Stimulated activated CD8-positive, alpha-beta memory T cell treated with anti-CD3 and anti-CD28 coated beads, Interleukin-15, amount 100 ng/mL, for 1 hour (primary cell): ENCODE measurements around the gene ESRRG.
"Not testable (repeated sequence)": the region's sequence is repeated elsewhere in the genome, so short reads cannot be mapped to it uniquely, and the experiment has no call there.

Experiments used
- DNase-seq: peaks from one replicate; pipeline ENCODE4 v3.0.0-alpha.2; 2020; ENCODE audit warnings: low read depth

ESRRG gene

DNA sequence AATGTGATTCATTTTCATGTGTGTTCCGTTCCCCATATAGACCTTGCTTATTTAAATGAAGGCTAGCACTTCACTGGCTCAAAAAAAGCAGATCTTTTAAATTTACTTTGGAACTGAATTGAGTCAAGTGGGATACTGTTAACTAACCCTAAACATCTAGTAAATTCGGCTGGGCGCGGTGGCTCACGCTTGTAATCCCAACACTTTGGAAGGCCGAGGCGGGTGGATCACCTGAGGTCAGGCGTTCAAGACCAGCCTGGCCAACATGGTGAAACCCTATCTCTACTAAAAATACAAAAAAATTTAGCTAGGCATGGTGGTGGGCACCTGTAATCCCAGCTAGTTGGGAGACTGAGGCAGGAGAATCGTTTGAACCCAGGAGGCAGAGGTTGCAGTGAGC, 19.2 kb downstream of the ESRRG start:
- DNase-seq: not testable (repeated sequence)

DNA sequence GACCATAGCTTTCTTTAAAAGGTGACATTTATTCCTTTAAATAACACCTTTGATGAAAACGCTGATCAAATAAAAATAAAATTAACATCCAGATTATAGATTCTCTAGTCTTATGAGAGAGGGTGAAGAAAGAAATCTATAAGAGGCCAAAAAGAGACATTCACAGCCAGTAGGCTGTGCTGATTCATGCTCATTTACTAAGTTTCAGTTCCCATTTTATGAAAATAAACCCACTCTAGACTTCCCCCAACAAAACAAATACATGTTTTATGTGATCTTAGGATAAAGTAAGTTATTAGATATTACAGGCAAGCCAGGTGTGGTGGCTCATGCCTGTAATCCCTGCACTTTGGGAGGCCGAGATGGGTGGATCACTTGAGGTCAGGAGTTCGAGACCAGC, 21.1 kb downstream of the ESRRG start:
- DNase-seq: no peak

DNA sequence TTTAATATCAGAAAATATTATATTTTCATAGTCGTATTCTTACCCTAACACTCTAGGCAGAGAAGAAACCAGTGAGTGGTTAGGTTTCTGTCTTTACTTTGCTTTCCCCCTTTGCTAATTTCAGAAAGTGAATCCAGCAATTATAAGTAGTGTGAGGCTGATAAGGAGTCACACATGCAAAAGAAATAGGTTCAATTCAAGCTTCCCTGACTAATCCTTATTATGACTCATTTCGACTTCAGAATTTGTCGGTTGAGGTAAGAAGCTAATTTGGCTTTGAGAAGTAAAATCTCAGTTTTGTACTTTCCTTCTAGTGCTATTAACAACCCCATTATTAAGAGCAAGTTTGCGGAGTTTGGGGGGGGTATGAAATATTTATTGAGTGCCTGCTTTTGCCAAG, 22.4 kb downstream of the ESRRG start:
- DNase-seq: no peak

DNA sequence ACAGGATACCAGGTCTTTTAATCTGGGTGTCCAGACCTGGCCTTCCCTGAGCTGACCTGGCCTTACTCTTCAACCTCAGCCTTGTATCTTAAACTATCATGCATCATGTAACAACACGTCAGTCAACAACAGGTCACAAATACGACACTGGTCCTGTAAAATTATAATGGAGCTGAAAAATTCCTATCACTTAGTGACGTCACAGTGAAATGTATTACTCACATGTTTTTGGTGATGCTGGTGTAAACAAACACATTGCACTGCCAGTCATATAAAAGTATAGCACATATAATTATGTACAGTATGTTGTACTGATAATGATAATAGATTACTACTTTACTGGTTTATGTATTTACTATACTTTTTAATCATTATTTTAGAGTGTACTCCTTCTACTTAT, 31.5 kb downstream of the ESRRG start:
- DNase-seq: no peak

- no peak for DNase-seq
These were observed 32.6 kb downstream of the ESRRG start for GRCh38 chr1:216690603-216691002.

GRCh38 chr1:216688127-216688657, 35.0 kb downstream of the ESRRG start:
- DNase-seq: no peak

- no peak for DNase-seq
These were observed 36.1 kb downstream of the ESRRG start for GRCh38 chr1:216686860-216687766.

DNA sequence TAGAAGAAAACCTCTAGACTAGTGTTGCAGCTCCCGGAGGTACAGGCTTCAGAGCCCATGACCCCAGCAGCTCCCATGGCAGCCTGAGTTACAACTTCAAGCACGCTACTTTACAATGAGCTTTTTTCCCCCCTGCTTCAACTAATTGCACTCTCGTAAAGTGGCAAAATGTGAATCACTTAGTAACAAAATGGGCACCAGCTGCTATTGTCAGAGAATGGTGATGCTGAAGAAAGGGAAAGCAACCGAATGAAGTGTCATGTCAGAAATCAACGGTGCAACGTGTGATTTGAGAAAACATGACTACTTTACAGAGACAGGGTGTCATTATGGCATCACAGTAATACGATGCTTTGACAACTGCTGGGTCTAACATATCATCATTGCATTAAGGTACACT, 40.5 kb downstream of the ESRRG start:
- DNase-seq: no peak

- DNase-seq: no peak
These were observed 44.1 kb downstream of the ESRRG start for GRCh38 chr1:216679108-216679507.

GRCh38 chr1:216670118-216670883, 52.9 kb downstream of the ESRRG start:
- DNase-seq: no peak

- DNase-seq: no peak
These were observed 56.8 kb downstream of the ESRRG start for GRCh38 chr1:216666441-216666840.

DNA sequence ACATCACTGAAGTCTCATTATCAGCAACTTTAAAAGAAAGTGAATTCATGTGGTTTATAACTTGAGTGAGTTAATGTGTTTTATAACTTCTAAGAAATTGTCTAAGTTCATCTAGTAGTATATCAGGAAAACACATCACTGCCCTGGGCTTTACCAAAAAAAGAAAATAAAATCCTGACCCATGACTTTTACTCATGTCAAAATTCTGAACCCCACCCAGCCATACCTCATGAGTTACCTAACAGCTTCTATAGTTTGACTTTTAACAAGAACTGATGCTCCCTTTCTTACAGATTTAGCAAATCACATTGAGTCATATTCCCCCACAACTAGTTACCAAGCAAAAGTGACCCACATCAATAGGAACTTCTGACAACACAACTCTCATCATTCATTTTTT, 57.4 kb downstream of the ESRRG start:
- no peak for DNase-seq

- DNase-seq: no peak
These were observed 57.8 kb downstream of the ESRRG start for GRCh38 chr1:216665406-216665805.

GRCh38 chr1:216662681-216663080, 60.5 kb downstream of the ESRRG start:
- no peak for DNase-seq

DNA sequence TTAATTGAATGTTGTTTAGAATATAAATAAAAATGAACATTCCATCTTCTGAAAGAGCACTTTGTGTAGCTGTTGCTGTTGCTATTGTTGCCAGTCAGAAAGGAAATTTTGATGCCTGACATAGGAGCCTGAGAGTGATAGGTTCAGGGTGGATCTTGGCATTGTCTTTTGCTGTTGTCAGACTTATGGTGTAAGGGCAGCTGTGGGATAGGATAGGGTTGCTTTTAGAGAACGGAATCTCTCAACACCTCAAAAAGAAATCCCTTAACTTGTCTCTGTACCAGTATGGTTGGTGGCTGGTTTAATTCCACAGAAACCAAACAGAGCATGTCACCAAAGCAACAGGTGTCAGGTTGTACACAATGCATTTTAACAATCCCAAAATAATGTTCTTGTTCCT, 62.7 kb downstream of the ESRRG start:
- no peak for DNase-seq

DNA sequence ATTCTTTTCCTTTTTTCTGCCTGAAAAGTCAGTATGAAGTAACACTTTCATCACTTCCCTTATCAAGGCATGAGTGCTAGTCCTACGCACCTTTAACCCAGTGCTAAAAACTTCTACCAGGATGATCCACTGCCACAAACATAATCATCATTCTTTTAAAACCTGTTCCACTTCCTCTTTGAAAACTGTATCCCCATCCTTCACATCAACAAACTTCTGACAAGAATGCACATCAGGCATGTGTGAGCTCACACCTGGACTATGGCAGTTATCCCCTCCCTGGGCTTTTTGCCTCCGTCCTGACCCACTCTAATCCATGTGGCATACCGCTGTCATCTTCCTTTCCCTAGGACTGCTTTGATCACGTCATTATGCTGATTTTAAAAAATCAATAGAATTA, 70.2 kb downstream of the ESRRG start:
- no peak for DNase-seq

DNA sequence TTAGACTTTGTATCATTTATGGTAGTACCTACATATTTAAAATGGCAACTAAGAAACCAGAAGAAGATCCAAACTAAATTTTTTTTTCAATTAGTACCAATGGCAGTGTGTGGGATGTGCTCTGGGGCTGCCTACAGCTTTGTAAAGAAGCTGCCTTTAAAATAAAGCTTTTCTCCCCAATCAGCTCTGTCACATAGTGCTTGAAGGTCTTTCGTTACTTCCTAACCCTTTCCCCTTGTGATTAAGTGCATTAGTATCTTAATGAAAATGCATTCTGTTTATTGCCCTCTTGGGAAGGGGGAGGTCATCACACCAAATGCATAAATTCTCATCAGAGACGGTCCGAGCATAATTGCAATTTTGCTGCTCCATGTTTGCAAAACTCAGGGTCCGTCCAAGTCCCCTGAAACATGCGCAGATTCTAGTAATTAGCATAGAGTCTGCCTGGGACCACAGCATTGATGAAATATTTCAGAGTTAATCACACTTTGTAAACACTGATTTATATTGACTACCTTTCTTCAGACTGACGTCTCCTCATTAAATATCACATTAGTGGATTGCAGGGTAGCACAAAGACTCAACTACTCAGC, 71.3 kb downstream of the ESRRG start:
- DNase-seq: no peak

GRCh38 chr1:216643176-216643575, 80.1 kb downstream of the ESRRG start:
- DNase-seq: no peak

DNA sequence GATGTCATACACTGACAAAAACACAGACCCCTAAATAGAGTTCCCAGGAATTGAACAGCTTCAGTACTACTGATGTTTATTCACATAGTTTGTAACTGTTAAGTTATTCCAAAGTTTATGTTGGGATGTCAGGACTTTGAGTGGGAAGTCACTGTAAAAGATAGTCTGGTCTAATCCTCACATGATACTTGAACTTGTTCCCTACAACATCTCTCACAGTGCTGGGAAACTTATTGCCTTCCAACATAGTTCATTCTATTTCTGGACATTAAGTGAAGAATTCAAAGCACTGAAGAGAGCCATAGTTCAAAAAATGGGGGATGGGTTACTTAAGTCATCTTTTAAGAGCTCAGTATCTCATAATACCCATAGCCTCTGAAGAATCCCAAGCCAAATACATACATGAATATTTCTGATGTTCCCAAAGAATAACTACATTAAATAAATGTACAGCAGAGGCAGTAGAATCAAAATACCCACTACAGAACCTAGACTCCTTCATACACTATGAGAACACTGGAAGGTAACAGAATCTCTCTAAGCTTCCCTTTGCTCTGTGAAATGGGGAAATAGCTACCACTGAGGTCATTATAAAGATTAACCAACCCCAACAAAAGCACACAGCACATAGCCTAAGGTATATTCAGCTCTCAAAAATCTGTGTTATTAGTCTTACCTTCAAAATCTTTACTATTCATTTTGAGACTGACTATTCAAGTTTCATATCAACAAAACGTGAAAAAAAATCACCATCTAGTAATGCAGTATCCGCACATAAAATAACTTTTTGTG, 81.4 kb downstream of the ESRRG start:
- DNase-seq: no peak

- DNase-seq: no peak
These were observed 83.1 kb downstream of the ESRRG start for GRCh38 chr1:216640100-216640499.

DNA sequence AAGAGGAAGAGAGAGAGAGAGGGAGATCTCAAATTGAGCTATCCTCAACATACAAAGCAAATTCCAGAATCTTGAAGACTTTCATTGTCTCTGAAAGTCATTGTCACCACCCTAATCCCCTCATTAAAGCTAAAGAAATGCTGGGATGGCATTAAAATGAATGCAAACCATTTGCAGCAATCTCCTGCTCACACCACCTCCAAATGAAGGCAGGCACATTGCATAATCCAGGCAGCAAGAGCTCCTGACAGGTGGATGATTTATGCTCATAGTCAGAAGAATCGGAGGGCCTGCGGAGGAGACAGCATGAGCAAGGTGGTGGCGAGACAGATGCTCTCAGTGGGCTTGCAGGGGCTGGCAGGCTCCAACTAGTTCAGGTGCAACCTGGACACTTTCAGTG, 90.2 kb downstream of the ESRRG start:
- DNase-seq: no peak

DNA sequence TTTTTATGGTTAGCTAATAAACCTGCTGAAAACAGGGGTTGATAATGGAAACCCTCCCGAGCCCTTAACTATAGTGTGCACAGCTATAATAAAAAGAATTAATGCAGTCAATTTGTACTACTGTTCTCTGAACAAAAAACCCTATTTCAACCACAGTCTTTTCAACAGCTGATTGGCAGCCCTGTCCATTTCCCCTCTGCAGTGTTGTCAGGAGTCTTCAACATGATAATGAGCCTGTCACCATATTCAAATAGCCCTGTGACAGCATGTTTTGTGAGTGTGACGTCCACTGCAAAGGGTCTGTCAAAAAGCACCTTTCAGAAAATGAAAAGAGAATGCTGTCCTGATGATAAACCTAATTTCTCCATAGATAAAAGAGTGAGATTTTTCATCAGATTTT, 92.7 kb downstream of the ESRRG start:
- DNase-seq: no peak
